Measurements from ENCODE around the gene KRTAP2-3. TPM values are rescaled to one million over a fixed set of nuclear protein-coding genes. Genes with fewer than 3 reads are reported as not detected.
"Not testable (repeated sequence)": the region's sequence is repeated elsewhere in the genome, so short reads cannot be mapped to it uniquely, and the experiment has no call there.

KRTAP2-3 gene
- total and polyA plus RNA-seq, 2 of the 4 experiments (the other 2 are of a cell fraction) = 1.4 to 35.2 TPM

DNA sequence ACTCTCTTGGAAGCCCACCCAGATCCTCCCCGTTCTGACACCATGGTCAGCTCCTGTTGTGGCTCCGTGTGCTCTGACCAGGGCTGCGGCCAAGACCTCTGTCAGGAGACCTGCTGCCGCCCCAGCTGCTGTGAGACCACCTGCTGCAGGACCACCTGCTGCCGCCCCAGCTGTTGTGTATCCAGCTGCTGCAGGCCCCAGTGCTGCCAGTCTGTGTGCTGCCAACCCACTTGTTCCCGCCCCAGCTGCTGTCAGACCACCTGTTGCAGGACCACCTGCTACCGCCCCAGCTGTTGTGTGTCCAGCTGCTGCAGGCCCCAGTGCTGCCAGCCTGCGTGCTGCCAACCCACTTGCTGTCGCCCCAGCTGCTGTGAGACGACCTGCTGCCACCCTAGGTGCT lies 45.4 kb upstream of the KRTAP2-3 start, which contains the start of gene KRTAP4-9:
TSS of gene KRTAP4-9 (plus strand) at position 43 of the 400 bp plus-strand sequence. CDS start at position 43, 0 bp downstream.
- ATAC-seq (ENCODE audit: low read depth); H3K36me3 ChIP-seq (ENCODE audit: control insufficient read depth, insufficient read depth, low read length); H3K27me3 ChIP-seq (ENCODE audit: control insufficient read depth, insufficient read depth, low read length); H3K79me1 ChIP-seq (ENCODE audit: low read depth in 1 of 2, low read length in 2 of 2); H3K9me3 ChIP-seq (ENCODE audit: control insufficient read depth, insufficient read depth, low read length); DNase-seq; BruUV-seq (replicated peaks); in situ Hi-C loops (cut with MboI; ENCODE audit: low sequenced_read_pairs); H4K20me1 ChIP-seq (ENCODE audit: insufficient read depth, low read length); intact Hi-C loops (cut with micrococcal nuclease); POLR2A ChIA-PET (ENCODE audit: unreplicated experiment); dilution Hi-C loops (cut with HindIII; ENCODE audit: low sequenced_read_pairs, unreplicated experiment); H3K4me2 ChIP-seq (ENCODE audit: low read depth, low read length); CTCF ChIA-PET; H2AFZ ChIP-seq (replicated peaks; ENCODE audit: low read length, poor library complexity); H3K23ac ChIP-seq (ENCODE audit: low read depth, low read length); H3K9ac ChIP-seq (ENCODE audit: low read depth, low read length); H3K4me1 ChIP-seq (ENCODE audit: control insufficient read depth, insufficient read depth, low read length); H3K9me1 ChIP-seq (ENCODE audit: insufficient read depth, low read length); H3K4me3 ChIP-seq (ENCODE audit: insufficient read depth, low read depth, low read length); H2AK9ac ChIP-seq (replicated peaks; ENCODE audit: low read depth, low read length, poor library complexity): not testable (repeated sequence)
- H4K91ac ChIP-seq (ENCODE audit: insufficient read depth, low read depth, low read length) = peak within 1 kb of the TSS; percentile 94
- peak within 1 kb of the TSS; percentile 98 for H2BK5ac ChIP-seq (ENCODE audit: low read depth, low read length, poor library complexity, severe bottlenecking)
- H3K18ac ChIP-seq (ENCODE audit: low read depth, low read length) = peak within 1 kb of the TSS; percentile 89; the same call in 1 of the 2 replicates
- peak within 1 kb of the TSS; percentile 98 for H2BK20ac ChIP-seq (ENCODE audit: low read depth, low read length)
- peak within 1 kb of the TSS; percentile 85 to 95 for H4K8ac ChIP-seq (ENCODE audit: low read depth in 2 of 2, low read length in 2 of 2)
- H2AK5ac ChIP-seq (ENCODE audit: low read depth, low read length) = peak within 1 kb of the TSS; percentile 95
- H2BK120ac ChIP-seq (ENCODE audit: low read depth, low read length) = peak within 1 kb of the TSS; percentile 97
- peak within 1 kb of the TSS; percentile 23; the same call in 1 of the 2 replicates for H4K5ac ChIP-seq (ENCODE audit: low read depth, low read length)
- H3K27ac ChIP-seq (ENCODE audit: insufficient read depth, low read length) = peak within 1 kb of the TSS; percentile 51; the same call in 1 of the 2 replicates
- peak within 1 kb of the TSS; percentile 85 for H3K14ac ChIP-seq (replicated peaks; ENCODE audit: low read depth, low read length)
- H3K56ac ChIP-seq (ENCODE audit: extremely low read depth, insufficient read depth, low read length) = peak within 1 kb of the TSS; percentile 41
- H3K4ac ChIP-seq (ENCODE audit: low read depth, low read length) = peak within 1 kb of the TSS; percentile 89
- peak within 1 kb of the TSS; percentile 92; the same call in 2 of the 3 replicates for H2BK15ac ChIP-seq (ENCODE audit: low read depth, low read length)
- WGBS, 2 experiments (ENCODE audit: extremely low coverage in 2 of 2, insufficient read length in 1 of 2) = 88% methylated on average over 6 of the region's 10 CpGs; no CpG with 5 or more reads in 1 of the 2 experiments
